ENCODE measurements around the gene EGLN1.
"Not testable (repeated sequence)": the region's sequence is repeated elsewhere in the genome, so short reads cannot be mapped to it uniquely, and the experiment has no call there.

EGLN1 gene

GRCh38 chr1:231355171-231355570 is 66.9 kb downstream of the EGLN1 start:
- Histone ChIP-seq H3K36me3 (ENCODE audit: insufficient read depth, low read length) (peaks cover 28% of the 10 kb centered on the region), H3K27me3 (ENCODE audit: control insufficient read depth in 1 of 2, insufficient read depth in 2 of 2, low read length in 2 of 2) (no peaks in the 10 kb centered on the region), H3K4me1 (ENCODE audit: insufficient read depth, low read length) (peaks cover 12% of the 10 kb centered on the region), H3K9me3 (ENCODE audit: low read length) (no peaks in the 10 kb centered on the region), H3K4me3 (ENCODE audit: low read depth in 1 of 2, low read length in 2 of 2) (no peak overlapping the region), H3K27ac (ENCODE audit: low read depth, low read length) (no peak overlapping the region), H3K9ac (ENCODE audit: low read length) (no peak overlapping the region)

DNA sequence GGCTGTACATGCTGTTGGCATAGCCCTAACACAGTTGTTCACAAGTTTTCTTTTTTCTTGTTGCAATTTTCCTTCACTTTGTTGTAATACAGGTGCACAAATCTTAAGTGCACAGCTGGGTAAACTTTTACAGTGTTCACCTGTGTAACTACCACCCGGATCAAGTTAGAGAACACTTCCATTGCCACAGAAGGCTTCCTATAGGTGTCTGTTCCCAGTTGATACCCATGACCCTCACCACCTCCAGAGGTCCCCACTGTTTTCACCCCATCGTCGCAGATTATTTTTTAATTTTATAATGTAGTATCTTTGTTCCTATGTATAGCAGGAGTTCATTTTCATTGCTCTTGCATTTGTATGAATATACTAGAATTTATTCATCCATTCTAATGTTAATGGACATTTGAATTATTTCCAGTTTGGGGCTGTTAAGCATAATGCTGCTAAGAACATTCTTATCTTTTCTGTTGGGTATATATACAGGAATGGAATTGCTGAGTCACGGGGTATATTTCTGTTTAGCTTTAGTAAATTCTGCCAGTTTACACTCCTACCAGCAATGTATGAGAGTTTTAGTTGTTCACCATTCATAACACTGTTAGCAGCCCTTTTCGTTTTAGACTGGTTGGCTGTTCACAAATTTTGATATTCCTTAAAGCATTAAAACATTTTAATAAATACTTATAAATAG is 67.6 kb downstream of the EGLN1 start:
- Histone ChIP-seq H3K9ac (ENCODE audit: low read length) (no peak overlapping the region), H3K27ac (ENCODE audit: low read depth, low read length) (no peak overlapping the region), H3K27me3 (ENCODE audit: control insufficient read depth in 1 of 2, insufficient read depth in 2 of 2, low read length in 2 of 2) (no peaks in the 10 kb centered on the region), H3K4me1 (ENCODE audit: insufficient read depth, low read length) (peaks cover 12% of the 10 kb centered on the region), H3K4me3 (ENCODE audit: low read depth in 1 of 2, low read length in 2 of 2) (no peak overlapping the region), H3K9me3 (ENCODE audit: low read length) (no peaks in the 10 kb centered on the region), H3K36me3 (ENCODE audit: insufficient read depth, low read length) (peaks cover 35% of the 10 kb centered on the region)

GRCh38 chr1:231353086-231353485 is 69.0 kb downstream of the EGLN1 start:
- H3K9me3 ChIP-seq (ENCODE audit: low read length): no peaks in the 10 kb centered on the region

GRCh38 chr1:231351816-231352215 is 70.3 kb downstream of the EGLN1 start:
- H3K36me3 ChIP-seq (ENCODE audit: insufficient read depth, low read length): peaks cover 52% of the 10 kb centered on the region
- H3K4me3 ChIP-seq (ENCODE audit: low read depth in 1 of 2, low read length in 2 of 2): no peak overlapping the region
- H3K27me3 ChIP-seq (ENCODE audit: control insufficient read depth in 1 of 2, insufficient read depth in 2 of 2, low read length in 2 of 2): no peaks in the 10 kb centered on the region
- no peaks in the 10 kb centered on the region for H3K9me3 ChIP-seq (ENCODE audit: low read length)
- H3K27ac ChIP-seq (ENCODE audit: low read depth, low read length): no peak overlapping the region
- H3K9ac ChIP-seq (ENCODE audit: low read length): no peak overlapping the region
- H3K4me1 ChIP-seq (ENCODE audit: insufficient read depth, low read length): no peaks in the 10 kb centered on the region

More at GRCh38 chr1:231353086-231353485, 69.0 kb downstream of the EGLN1 start:
- Histone ChIP-seq H3K4me3 (ENCODE audit: low read depth in 1 of 2, low read length in 2 of 2) (no peak overlapping the region), H3K4me1 (ENCODE audit: insufficient read depth, low read length) (peaks cover 9% of the 10 kb centered on the region), H3K27me3 (ENCODE audit: control insufficient read depth in 1 of 2, insufficient read depth in 2 of 2, low read length in 2 of 2) (no peaks in the 10 kb centered on the region), H3K36me3 (ENCODE audit: insufficient read depth, low read length) (peaks cover 42% of the 10 kb centered on the region), H3K9ac (ENCODE audit: low read length) (no peak overlapping the region), H3K27ac (ENCODE audit: low read depth, low read length) (no peak overlapping the region)

GRCh38 chr1:231348856-231349255 is 73.2 kb downstream of the EGLN1 start:
- H3K9ac ChIP-seq (ENCODE audit: low read length); H3K27me3 ChIP-seq (ENCODE audit: control insufficient read depth in 1 of 2, insufficient read depth in 2 of 2, low read length in 2 of 2); H3K27ac ChIP-seq (ENCODE audit: low read depth, low read length); H3K9me3 ChIP-seq (ENCODE audit: low read length); H3K4me3 ChIP-seq (ENCODE audit: low read depth in 1 of 2, low read length in 2 of 2); H3K4me1 ChIP-seq (ENCODE audit: insufficient read depth, low read length): not testable (repeated sequence)
- peaks cover 52% of the 10 kb centered on the region for H3K36me3 ChIP-seq (ENCODE audit: insufficient read depth, low read length)

GRCh38 chr1:231348442-231348841 is 73.6 kb downstream of the EGLN1 start:
- Histone ChIP-seq H3K27ac (ENCODE audit: low read depth, low read length) (no peak overlapping the region), H3K4me1 (ENCODE audit: insufficient read depth, low read length) (no peaks in the 10 kb centered on the region), H3K27me3 (ENCODE audit: control insufficient read depth in 1 of 2, insufficient read depth in 2 of 2, low read length in 2 of 2) (no peaks in the 10 kb centered on the region), H3K9ac (ENCODE audit: low read length) (no peak overlapping the region), H3K4me3 (ENCODE audit: low read depth in 1 of 2, low read length in 2 of 2) (no peak overlapping the region), H3K9me3 (ENCODE audit: low read length) (no peaks in the 10 kb centered on the region), H3K36me3 (ENCODE audit: insufficient read depth, low read length) (peaks cover 54% of the 10 kb centered on the region)

DNA sequence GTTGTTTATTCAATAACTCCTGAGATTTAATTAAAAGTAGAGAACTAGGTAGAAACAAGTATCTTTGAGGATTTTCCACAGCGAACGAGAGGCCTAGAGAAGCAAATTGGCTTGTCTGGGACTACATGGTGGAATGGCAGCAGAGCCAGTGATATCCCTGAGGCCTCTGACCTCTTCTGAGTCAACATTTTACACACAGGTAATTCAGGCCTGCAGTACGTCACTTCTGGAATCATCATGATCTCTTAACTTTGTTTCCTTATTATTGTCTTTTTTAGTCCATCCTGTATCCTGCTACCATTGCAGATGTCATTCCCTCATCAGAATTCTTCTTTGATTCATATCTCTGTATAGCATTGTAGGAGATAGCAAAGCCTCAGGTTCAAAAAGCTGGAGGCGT is 74.1 kb downstream of the EGLN1 start:
- H3K4me1 ChIP-seq (ENCODE audit: insufficient read depth, low read length): no peaks in the 10 kb centered on the region
- no peak overlapping the region for H3K4me3 ChIP-seq (ENCODE audit: low read depth in 1 of 2, low read length in 2 of 2)
- H3K36me3 ChIP-seq (ENCODE audit: insufficient read depth, low read length): peaks cover 55% of the 10 kb centered on the region
- no peak overlapping the region for H3K27ac ChIP-seq (ENCODE audit: low read depth, low read length)
- no peaks in the 10 kb centered on the region for H3K9me3 ChIP-seq (ENCODE audit: low read length)
- H3K27me3 ChIP-seq (ENCODE audit: control insufficient read depth in 1 of 2, insufficient read depth in 2 of 2, low read length in 2 of 2): no peaks in the 10 kb centered on the region
- no peak overlapping the region for H3K9ac ChIP-seq (ENCODE audit: low read length)

DNA sequence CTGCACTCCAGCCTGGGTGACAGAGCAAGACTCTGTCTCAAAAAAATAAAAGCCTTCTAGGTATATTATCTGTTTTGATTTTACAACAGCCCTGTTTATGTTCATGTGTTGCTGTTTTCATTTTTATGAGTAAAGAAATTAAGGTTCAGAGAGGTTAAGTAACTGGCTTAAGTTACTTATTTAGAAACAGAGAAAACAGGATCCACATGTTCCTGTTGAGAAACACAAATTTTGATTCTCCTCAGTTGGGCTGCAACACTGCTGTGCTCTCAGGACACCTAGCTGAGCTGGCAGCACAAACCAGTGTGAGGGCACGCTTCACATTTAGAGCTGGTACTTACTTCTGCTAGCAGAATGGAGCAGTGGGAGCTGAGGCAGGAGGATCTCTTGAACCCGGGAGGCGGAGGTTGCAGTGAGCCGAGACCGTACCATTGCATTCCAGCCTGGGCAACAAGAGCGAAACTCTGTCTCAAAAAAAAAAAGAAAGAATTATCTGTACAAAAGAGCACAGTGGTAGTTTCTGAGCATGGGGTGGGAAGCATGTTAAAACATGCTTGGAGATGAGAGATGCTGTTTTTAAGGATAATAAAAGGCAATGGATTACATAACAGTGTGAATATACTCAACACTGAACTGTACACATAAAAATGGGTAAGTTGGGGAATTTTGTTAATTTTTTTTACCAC is 81.6 kb downstream of the EGLN1 start:
- no peaks in the 10 kb centered on the region for H3K9me3 ChIP-seq (ENCODE audit: low read length)
- peaks cover 13% of the 10 kb centered on the region for H3K36me3 ChIP-seq (ENCODE audit: insufficient read depth, low read length)
- H3K27me3 ChIP-seq (ENCODE audit: control insufficient read depth in 1 of 2, insufficient read depth in 2 of 2, low read length in 2 of 2): no peaks in the 10 kb centered on the region
- H3K4me3 ChIP-seq (ENCODE audit: low read depth in 1 of 2, low read length in 2 of 2): no peak overlapping the region
- H3K9ac ChIP-seq (ENCODE audit: low read length): no peak overlapping the region
- H3K27ac ChIP-seq (ENCODE audit: low read depth, low read length): no peak overlapping the region
- H3K4me1 ChIP-seq (ENCODE audit: insufficient read depth, low read length): peaks cover 21% of the 10 kb centered on the region

GRCh38 chr1:231338270-231339128 is 83.6 kb downstream of the EGLN1 start, which contains the start of gene SPRTN:
TSS of gene SPRTN (plus strand) at chr1:231338293. CDS start at chr1:231338384, 91 bp downstream.
- no peaks in the 10 kb centered on the region for H3K27me3 ChIP-seq (ENCODE audit: control insufficient read depth in 1 of 2, insufficient read depth in 2 of 2, low read length in 2 of 2)
- H3K36me3 ChIP-seq (ENCODE audit: insufficient read depth, low read length): peaks cover 11% of the 10 kb centered on the region
- peak within 1 kb of the TSS; percentile 91 to 98 for H3K4me3 ChIP-seq (ENCODE audit: low read depth in 1 of 2, low read length in 2 of 2)
- H3K4me1 ChIP-seq (ENCODE audit: insufficient read depth, low read length): peaks cover 33% of the 10 kb centered on the region
- H3K9me3 ChIP-seq (ENCODE audit: low read length): no peaks in the 10 kb centered on the region
- peak within 1 kb of the TSS; percentile 97 for H3K9ac ChIP-seq (ENCODE audit: low read length)
- peak within 1 kb of the TSS; percentile 96 for H3K27ac ChIP-seq (ENCODE audit: low read depth, low read length)

DNA sequence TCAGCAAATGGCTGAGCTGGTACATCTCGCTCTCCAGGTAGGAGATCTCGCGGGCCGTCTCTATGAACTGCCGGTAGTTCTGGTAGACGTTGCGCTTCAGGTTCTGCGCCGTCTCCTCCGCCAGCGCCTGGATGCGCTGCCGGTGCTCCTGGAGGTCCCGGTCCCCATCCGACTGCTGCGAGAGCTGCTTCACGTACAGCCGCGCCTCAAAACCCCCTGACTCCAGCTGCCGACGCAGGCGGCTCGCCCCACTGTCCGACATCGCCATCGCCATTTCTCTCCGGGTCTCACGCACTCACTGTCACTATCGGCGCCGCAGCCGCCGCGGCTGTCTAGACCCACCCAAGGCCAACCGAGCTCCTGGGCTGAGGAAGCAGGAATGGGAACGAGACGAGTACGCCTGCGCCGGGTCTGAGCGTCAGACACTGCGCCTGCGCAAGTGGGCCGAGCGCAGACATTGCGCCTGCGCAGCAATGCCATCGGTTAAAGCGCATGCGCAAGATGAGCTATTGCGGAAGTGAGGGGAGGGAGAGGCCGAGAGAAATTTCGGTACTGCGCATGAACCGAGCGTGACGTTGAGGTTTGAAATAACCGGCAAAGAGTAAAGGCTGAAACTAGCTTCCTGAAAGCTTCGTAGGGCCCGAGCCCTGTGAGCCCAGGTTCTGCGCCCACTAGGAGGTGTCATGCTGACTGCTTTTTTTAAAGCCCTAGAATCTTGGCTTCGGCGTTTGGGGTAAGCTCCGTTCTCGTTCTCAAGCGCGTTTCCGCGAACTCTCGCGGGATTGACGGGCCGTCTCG is 84.4 kb downstream of the EGLN1 start, which contains the start of gene EXOC8:
Gene EXOC8, minus strand, starts transcription at position 381 of the 798 bp plus-strand sequence. Its CDS starts 107 bp downstream, at position 274.
- peak within 1 kb of the TSS; percentile 96 for H3K27ac ChIP-seq (ENCODE audit: low read depth, low read length)
- H3K4me1 ChIP-seq (ENCODE audit: insufficient read depth, low read length): peaks cover 40% of the 10 kb centered on the region
- peak within 1 kb of the TSS; percentile 91 to 98 for H3K4me3 ChIP-seq (ENCODE audit: low read depth in 1 of 2, low read length in 2 of 2)
- H3K36me3 ChIP-seq (ENCODE audit: insufficient read depth, low read length): peaks cover 4% of the 10 kb centered on the region
- H3K9ac ChIP-seq (ENCODE audit: low read length): peak within 1 kb of the TSS; percentile 97
- H3K27me3 ChIP-seq (ENCODE audit: control insufficient read depth in 1 of 2, insufficient read depth in 2 of 2, low read length in 2 of 2): no peaks in the 10 kb centered on the region
- no peaks in the 10 kb centered on the region for H3K9me3 ChIP-seq (ENCODE audit: low read length)
